Spleen (tissue), 11 donors: Measurements from ENCODE around the gene ERC1. TPM values are rescaled to one million over a fixed set of nuclear protein-coding genes. Genes with fewer than 3 reads are reported as not detected.
A peak's percentile ranks its signal among the peaks of the same experiment; 100 is the strongest.

Experiments
- DNase-seq: peaks from one replicate; pipeline ENCODE4 v3.0.0-alpha.2; 2020
- H3K27ac ChIP-seq, 8 donors: fragments of 200-600 bp; sonication (generic) in 7 of 8; 1 replicate in 4 of 8; 2 replicates in 4 of 8; pipeline versions ENCODE4 v1.5.0 to v1.8.0; 2016 to 2021; ENCODE audit warnings: inconsistent platforms in 4 of 8, mild to moderate bottlenecking in 4 of 8, moderate library complexity in 1 of 8
- H3K27me3 ChIP-seq, 7 donors: fragments of 200-600 bp; sonication (generic) in 6 of 7; replicated peaks in 1 of 7; 1 replicate in 4 of 7; 2 replicates in 3 of 7; pipeline versions ENCODE4 v1.5.0 to v1.8.0; 2016 to 2021; ENCODE audit warnings: inconsistent platforms in 3 of 7, mild to moderate bottlenecking in 1 of 7
- H3K36me3 ChIP-seq, 6 donors: fragments of 200-600 bp; sonication (generic) in 5 of 6; 1 replicate in 4 of 6; 2 replicates in 2 of 6; pipeline versions ENCODE4 v1.5.0 to v1.8.0; 2016 to 2021; ENCODE audit warnings: inconsistent platforms in 2 of 6
- H3K4me1 ChIP-seq, 6 donors: fragments of 200-600 bp; sonication (generic) in 5 of 6; 1 replicate in 3 of 6; 2 replicates in 3 of 6; pipeline versions ENCODE4 v1.5.0 to v1.8.0; 2016 to 2021; ENCODE audit warnings: inconsistent platforms in 3 of 6
- H3K4me3 ChIP-seq, 8 donors: fragments of 200-600 bp; sonication (generic) in 7 of 8; 1 replicate in 4 of 8; 2 replicates in 4 of 8; pipeline versions ENCODE4 v1.5.0 to v1.8.0; 2016 to 2021; ENCODE audit warnings: inconsistent platforms in 4 of 8, mild to moderate bottlenecking in 4 of 8, moderate library complexity in 2 of 8
- H3K9me3 ChIP-seq, 8 donors: fragments of 200-600 bp; sonication (generic) in 7 of 8; 1 replicate in 4 of 8; 2 replicates in 4 of 8; pipeline versions ENCODE4 v1.5.0 to v1.8.0; 2016 to 2021; ENCODE audit warnings: inconsistent platforms in 4 of 8
- POLR2A ChIP-seq, 3 donors: fragments of 450-650 bp; IDR thresholded peaks; one replicate each; pipeline ENCODE4 v1.5.1; 2017; ENCODE audit warnings: antibody characterized with exemption in 3 of 3, mild to moderate bottlenecking in 1 of 3
- POLR2AphosphoS5 ChIP-seq, 3 donors: sonication (generic); formaldehyde crosslinking; IDR thresholded peaks; one replicate each; pipeline ENCODE4 v1.5.1; 2017; ENCODE audit warnings: antibody characterized with exemption in 3 of 3
- WGBS, 5 donors: extraction: QIAGEN DNeasy Blood & Tissue Kit in 3 of 5; methylation state at CpG; one replicate each; pipeline versions ENCODE4 v1.1.5 to v1.1.7; 2013 to 2018; 5-methylcytosine and 5-hydroxymethylcytosine counted together
- intact Hi-C: fragments of 100-400 bp; cut with DNase I; formaldehyde crosslinking; loops from one replicate; pipeline ENCODE4 v1.15.0; 2023; ENCODE audit warnings: low total_unique reads
- polyA plus RNA-seq, 3 donors: library from polyadenylated mRNA; stranded (reverse); fragments of 200-250 nt; gene quantifications; one replicate each; pipeline ENCODE4 v1.2.1, GENCODE V29; 2013
- total RNA-seq, 7 donors: library from RNA; depleted of rRNA in 3 of 7; stranded (reverse); fragments of >200 nt in 3 of 7; fragmentation: NEBNext Ultra II Directional in 4 of 7; extraction: Animal tissue kit (Norgen Biotek cat#: 25700) in 4 of 7; gene quantifications; one replicate each; pipeline versions ENCODE4 v1.1.0 to v1.2.1, GENCODE V29; 2016 to 2021
- TF ChIP-seq, protein P1 (sequence below), 11 experiments: fragments of 200-600 bp in 7 of 11; fragments of 450-650 bp in 4 of 11; sonication (generic) in 4 of 11; IDR thresholded peaks in 8 of 11; conservative IDR thresholded peaks in 3 of 11; 1 replicate in 7 of 11; 2 replicates in 4 of 11; pipeline versions ENCODE4 v1.4.0 to v1.8.0; 2016 to 2021; ENCODE audit warnings: antibody characterized with exemption in 11 of 11, inconsistent platforms in 4 of 11, mild to moderate bottlenecking in 1 of 11
- donor health status: healthy with polysubstance abuse.
- donor health status: DM: no; HTN: no; CAD: no; lungs with moderate emphysema.
- donor health status: DM: no; HTN: no; CAD: no.
- donor health status: Bipolar disorder and iron deficiency.
- donor health status: healthy.
- donor health status: DM: no; HTN: no; CAD: no.
- donor health status: DM: yes; HTN: yes; CAD: no.

ERC1 gene
- total and polyA plus RNA-seq, 10 donors = 1.2 to 73.4 (median 42.6) TPM

DNA sequence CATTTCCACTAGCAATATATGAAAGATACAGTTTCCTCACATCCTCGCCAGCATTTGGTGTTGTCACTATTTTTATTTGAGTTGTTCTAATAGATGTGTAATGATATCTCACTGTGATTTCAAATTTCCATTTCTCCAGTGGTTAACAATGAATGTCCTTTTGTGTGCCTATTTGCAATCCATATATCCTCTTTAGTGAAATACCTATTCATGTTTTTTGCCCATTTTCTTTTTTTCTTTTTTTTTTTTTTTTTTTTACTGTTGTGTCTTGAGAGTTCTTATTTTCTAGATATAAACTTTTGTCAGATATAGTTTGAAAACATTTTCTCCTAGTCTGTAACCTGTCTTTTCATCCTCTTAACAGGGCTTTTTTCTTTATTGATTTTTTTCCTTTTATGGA is 524.4 kb downstream of the ERC1 start:
- H3K36me3 ChIP-seq = no peaks in the 10 kb centered on the region
- H3K4me3 ChIP-seq = no peak overlapping the region
- no peak overlapping the region for H3K27ac ChIP-seq
- DNase-seq = no peak
- WGBS, 5 donors = 86 to 100% (median 94%) methylated on average over 1 of the region's 1 CpG
- intact Hi-C loops = no loop called here
- H3K9me3 ChIP-seq = peaks cover 0 to 17% (median 9%) of the 10 kb centered on the region in 8 donors
- TF ChIP-seq, protein P1, sequence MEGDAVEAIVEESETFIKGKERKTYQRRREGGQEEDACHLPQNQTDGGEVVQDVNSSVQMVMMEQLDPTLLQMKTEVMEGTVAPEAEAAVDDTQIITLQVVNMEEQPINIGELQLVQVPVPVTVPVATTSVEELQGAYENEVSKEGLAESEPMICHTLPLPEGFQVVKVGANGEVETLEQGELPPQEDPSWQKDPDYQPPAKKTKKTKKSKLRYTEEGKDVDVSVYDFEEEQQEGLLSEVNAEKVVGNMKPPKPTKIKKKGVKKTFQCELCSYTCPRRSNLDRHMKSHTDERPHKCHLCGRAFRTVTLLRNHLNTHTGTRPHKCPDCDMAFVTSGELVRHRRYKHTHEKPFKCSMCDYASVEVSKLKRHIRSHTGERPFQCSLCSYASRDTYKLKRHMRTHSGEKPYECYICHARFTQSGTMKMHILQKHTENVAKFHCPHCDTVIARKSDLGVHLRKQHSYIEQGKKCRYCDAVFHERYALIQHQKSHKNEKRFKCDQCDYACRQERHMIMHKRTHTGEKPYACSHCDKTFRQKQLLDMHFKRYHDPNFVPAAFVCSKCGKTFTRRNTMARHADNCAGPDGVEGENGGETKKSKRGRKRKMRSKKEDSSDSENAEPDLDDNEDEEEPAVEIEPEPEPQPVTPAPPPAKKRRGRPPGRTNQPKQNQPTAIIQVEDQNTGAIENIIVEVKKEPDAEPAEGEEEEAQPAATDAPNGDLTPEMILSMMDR (IDR thresholded peaks at IDR 0.05 in 8 of 11, conservative IDR thresholded peaks at IDR 0.05 in 3 of 11) = no peak
- TF ChIP-seq POLR2AphosphoS5 (IDR thresholded peaks at IDR 0.05) (no peak), POLR2A (IDR thresholded peaks at IDR 0.05) (no peak)
- peaks cover 0 to 26% (median 0%) of the 10 kb centered on the region in 7 donors for H3K27me3 ChIP-seq
- H3K4me1 ChIP-seq = no peaks in the 10 kb centered on the region

DNA sequence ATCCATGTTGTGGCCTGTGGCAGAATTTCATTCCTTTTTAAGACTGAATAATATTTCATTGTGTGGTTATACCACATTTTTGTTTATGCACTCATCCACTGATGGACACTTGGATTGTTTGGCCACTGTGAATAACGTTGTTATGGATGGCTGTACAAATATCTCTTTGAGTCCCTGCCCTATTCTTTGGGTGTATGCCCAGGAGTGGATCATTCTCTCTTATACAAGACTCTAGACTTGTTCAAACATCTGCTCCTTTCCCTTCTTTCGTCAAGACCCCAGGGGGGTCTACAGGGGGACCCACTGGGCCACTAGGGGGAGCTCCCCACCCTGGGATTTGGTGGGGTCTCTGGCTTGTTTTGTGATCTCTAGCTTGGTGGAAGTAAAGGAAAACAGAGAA is 526.0 kb downstream of the ERC1 start:
- DNase-seq = no peak
- intact Hi-C loops = no loop called here

DNA sequence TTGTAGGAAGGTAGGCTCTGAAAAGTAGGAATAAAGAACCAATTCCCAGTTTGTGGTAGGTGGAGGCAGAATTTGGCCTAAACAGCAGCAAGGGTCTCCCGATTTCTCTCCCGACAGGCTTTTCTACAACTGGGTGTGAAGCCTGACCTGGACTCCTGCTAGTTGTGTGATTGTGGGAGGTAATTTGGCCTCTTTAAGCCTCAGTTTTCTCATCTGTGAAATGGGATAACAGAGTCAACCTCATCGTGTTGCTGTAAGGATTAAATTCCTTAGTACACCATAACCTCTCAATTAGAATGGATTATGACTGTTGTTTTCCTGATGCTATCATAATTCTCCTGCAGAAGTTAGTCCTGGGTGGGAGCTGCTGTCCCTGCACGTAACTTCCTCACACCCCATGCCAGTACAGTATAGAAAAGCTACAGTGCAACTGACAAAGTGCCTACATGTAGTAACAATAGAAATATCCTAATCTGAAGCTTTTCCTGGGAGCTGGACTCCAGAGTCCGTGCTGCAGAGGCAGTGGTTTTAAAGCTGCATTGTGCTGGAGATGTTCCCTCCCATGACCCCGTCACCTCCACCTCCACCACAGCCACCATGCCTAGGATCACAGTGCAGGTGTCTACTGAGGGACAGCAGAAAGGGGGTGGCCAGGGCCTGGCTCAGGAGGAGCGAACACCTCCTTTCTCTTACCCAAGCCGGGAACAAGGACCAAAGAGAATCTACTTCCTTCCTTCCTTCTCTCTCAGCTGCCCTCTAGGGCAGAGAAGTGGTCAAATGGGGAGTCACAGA is 526.9 kb downstream of the ERC1 start:
- WGBS, 5 donors = 77 to 86% (median 80%) methylated on average over 8 of the region's 8 CpGs
- intact Hi-C loops = no loop called here
- H3K36me3 ChIP-seq = no peaks in the 10 kb centered on the region
- no peak overlapping the region for H3K4me3 ChIP-seq
- TF ChIP-seq, protein P1 (IDR thresholded peaks at IDR 0.05 in 8 of 11, conservative IDR thresholded peaks at IDR 0.05 in 3 of 11) = no peak
- TF ChIP-seq POLR2AphosphoS5 (IDR thresholded peaks at IDR 0.05) (no peak), POLR2A (IDR thresholded peaks at IDR 0.05) (no peak)
- no peak overlapping the region for H3K27ac ChIP-seq
- H3K9me3 ChIP-seq = peaks cover 0 to 17% (median 9%) of the 10 kb centered on the region in 8 donors
- peaks cover 0 to 36% (median 0%) of the 10 kb centered on the region in 7 donors for H3K27me3 ChIP-seq
- H3K4me1 ChIP-seq = no peaks in the 10 kb centered on the region
- DNase-seq = no peak

More for the DNA sequence above, 526.0 kb downstream of the ERC1 start:
- H3K27me3 ChIP-seq = peaks cover 0 to 34% (median 0%) of the 10 kb centered on the region in 7 donors
- 35 to 52% (median 42%) methylated on average over 2 of the region's 2 CpGs for WGBS, 5 donors
- H3K4me3 ChIP-seq = no peak overlapping the region
- peaks cover 0 to 17% (median 9%) of the 10 kb centered on the region in 8 donors for H3K9me3 ChIP-seq
- no peaks in the 10 kb centered on the region for H3K36me3 ChIP-seq
- no peak overlapping the region for H3K27ac ChIP-seq
- TF ChIP-seq POLR2AphosphoS5 (IDR thresholded peaks at IDR 0.05) = no peak
- TF ChIP-seq, protein P1 (IDR thresholded peaks at IDR 0.05 in 8 of 11, conservative IDR thresholded peaks at IDR 0.05 in 3 of 11) = peak in 3 of 11 experiments; percentile 24 to 39 (median 34)
- TF ChIP-seq POLR2A (IDR thresholded peaks at IDR 0.05) = no peak
- H3K4me1 ChIP-seq = no peaks in the 10 kb centered on the region
